PFSK-1 (cell line): ENCODE data around the gene MCFD2.

Experiments
- FOXP2 ChIP-seq: optimal IDR thresholded peaks from 2 replicates; pipeline ENCODE3; 2011; ENCODE audit warnings: borderline replicate concordance, control low read depth, inconsistent platforms; ENCODE audit not compliant: insufficient read depth; ENCODE audit errors: extremely low read length, extremely low read depth
- POLR2AphosphoS5 ChIP-seq: IDR thresholded peaks from 2 replicates; pipeline ENCODE4 v1.6.1; 2012; ENCODE audit warnings: low read depth, mild to moderate bottlenecking, control low read depth, low read length, moderate library complexity
- SIN3A ChIP-seq: IDR thresholded peaks from 2 replicates; pipeline ENCODE4 v1.6.1; 2012; ENCODE audit warnings: mild to moderate bottlenecking, low read length, moderate library complexity, borderline replicate concordance; ENCODE audit not compliant: insufficient read depth
- TAF1 ChIP-seq: IDR thresholded peaks from 2 replicates; pipeline ENCODE4 v1.6.1; 2012; ENCODE audit warnings: low read length, control low read depth, borderline replicate concordance; ENCODE audit not compliant: insufficient read depth
- TF ChIP-seq, protein P1 (sequence below), 2 experiments: IDR thresholded peaks; 2 replicates each; pipeline versions ENCODE4 v1.6.1 to v1.8.0; 2011 to 2012; ENCODE audit warnings: low read depth in 2 of 2, low read length in 2 of 2, control low read depth in 1 of 2, inconsistent platforms in 1 of 2, mild to moderate bottlenecking in 1 of 2, moderate library complexity in 1 of 2; ENCODE audit not compliant: insufficient read depth in 1 of 2

The MCFD2 gene

DNA sequence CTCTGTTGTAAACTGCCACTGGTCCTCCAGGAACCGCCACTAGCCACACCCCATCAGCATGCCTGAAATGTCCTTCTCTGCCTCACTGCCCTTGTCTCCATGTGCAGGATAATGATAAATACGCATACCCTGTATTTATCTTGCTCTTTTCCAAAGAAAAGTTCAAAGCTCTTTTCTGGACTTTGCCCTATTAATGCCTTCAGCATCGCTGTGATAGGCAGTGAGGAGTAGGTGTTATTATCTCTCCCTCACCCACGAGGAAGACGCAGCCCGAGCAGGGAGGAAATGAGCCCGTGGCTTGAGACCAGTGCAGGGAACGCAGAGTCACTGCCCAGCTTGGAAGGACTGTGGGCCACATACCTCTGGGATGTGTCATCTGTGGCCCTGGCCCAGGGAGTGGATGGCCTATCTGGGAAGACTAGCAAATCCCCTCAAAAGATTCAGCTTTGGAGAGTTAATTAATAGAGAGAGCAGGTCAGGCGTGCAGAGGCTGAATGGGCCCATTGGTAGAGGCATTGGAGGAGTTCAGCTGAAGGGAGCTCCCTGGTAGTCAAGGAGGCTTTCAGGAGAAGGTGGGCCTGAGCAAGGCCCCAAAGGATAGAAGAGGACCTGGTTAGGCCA is 39.5 kb upstream of the MCFD2 start:
- TF ChIP-seq, protein P1, sequence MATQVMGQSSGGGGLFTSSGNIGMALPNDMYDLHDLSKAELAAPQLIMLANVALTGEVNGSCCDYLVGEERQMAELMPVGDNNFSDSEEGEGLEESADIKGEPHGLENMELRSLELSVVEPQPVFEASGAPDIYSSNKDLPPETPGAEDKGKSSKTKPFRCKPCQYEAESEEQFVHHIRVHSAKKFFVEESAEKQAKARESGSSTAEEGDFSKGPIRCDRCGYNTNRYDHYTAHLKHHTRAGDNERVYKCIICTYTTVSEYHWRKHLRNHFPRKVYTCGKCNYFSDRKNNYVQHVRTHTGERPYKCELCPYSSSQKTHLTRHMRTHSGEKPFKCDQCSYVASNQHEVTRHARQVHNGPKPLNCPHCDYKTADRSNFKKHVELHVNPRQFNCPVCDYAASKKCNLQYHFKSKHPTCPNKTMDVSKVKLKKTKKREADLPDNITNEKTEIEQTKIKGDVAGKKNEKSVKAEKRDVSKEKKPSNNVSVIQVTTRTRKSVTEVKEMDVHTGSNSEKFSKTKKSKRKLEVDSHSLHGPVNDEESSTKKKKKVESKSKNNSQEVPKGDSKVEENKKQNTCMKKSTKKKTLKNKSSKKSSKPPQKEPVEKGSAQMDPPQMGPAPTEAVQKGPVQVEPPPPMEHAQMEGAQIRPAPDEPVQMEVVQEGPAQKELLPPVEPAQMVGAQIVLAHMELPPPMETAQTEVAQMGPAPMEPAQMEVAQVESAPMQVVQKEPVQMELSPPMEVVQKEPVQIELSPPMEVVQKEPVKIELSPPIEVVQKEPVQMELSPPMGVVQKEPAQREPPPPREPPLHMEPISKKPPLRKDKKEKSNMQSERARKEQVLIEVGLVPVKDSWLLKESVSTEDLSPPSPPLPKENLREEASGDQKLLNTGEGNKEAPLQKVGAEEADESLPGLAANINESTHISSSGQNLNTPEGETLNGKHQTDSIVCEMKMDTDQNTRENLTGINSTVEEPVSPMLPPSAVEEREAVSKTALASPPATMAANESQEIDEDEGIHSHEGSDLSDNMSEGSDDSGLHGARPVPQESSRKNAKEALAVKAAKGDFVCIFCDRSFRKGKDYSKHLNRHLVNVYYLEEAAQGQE (IDR thresholded peaks at IDR 0.05; ENCODE audit: insufficient read depth in 1 of 2, low read depth in 2 of 2, low read length in 2 of 2): no peak
- TF ChIP-seq TAF1: no peak
- TF ChIP-seq SIN3A: no peak
- TF ChIP-seq POLR2AphosphoS5: no peak
- no peak for TF ChIP-seq FOXP2

DNA sequence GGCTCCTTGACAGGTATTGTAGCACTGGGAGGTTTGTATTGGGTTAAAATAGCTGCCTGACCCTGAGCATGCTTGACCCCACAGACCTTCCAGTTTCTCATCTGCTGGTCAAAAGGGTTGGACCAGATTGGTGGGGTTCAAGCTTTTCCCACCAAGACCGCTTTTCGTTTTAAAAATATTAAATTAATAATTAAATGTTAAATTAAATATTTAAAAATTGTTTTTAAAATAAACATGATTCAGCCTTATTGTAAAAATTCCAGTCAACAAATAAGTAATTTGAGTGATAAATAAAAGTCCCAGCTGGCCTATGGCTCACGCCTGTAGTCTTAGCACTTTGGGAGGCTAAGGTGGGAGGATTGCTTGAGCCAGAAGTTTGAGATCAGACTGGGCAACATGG is 36.6 kb upstream of the MCFD2 start:
- TF ChIP-seq TAF1 (no peak), POLR2AphosphoS5 (no peak), FOXP2 (no peak), SIN3A (no peak)
- TF ChIP-seq, protein P1 (IDR thresholded peaks at IDR 0.05; ENCODE audit: insufficient read depth in 1 of 2, low read depth in 2 of 2, low read length in 2 of 2): no peak

DNA sequence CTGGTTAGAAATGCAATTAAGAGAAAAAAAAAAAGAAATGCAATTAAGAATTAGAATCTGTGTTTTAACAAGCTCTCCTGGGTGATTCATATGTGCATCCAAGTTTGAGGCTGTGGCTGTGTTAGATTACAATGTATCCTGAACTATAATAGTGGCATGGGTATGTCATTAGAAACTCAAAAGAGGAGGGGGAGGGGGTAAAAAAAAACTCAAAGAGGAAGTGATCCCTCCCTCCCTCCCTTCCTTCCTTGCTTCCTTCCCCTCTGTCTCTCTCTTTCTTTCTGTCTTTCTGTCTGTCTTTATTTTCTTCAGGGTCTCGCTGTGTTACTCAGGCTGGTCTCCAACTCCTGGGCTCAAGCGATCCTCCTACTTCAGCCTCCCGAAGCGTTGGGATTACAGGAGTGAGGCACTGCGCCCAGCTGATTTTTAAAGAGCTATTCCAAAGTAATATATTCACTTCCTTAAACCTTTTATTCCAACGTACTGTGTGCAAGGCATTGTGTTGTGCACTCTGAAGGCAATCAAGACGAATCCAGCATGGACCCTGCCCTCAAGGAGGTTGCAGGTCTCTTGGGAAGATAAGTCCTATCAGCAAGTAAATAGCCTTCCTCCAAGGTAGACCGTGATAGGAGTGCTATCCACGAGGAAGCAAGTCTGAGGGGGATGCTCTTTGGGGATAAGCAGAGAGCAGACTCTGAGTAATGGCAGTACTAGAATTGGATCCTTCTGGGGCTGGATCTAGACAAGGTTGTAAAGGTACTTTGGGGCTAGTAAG is 35.9 kb upstream of the MCFD2 start:
- TF ChIP-seq FOXP2 (no peak), TAF1 (no peak)
- TF ChIP-seq, protein P1 (IDR thresholded peaks at IDR 0.05; ENCODE audit: insufficient read depth in 1 of 2, low read depth in 2 of 2, low read length in 2 of 2): no peak

DNA sequence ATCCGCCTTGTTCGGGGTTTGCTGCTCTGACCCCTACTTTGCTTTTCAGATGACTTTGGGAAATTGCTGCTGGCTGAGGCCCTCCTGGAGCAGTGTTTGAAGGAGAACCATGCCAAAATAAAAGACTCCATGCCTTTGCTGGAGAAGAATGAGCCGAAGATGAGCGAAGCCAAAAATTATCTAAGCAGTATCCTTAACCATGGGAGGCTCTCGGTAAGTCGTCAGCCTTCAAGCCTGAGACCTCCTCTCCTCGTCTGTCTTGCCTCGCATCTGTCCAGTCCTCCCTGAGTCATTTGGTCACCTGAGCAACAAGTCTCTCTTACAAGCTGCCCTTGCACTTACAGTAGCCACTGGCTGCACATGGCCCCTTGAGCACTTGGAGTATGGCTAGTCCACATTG is 34.7 kb upstream of the MCFD2 start:
- TF ChIP-seq, protein P1 (IDR thresholded peaks at IDR 0.05; ENCODE audit: insufficient read depth in 1 of 2, low read depth in 2 of 2, low read length in 2 of 2): no peak
- TF ChIP-seq FOXP2 (no peak), POLR2AphosphoS5 (no peak)
